ENCODE results near the gene PLCB1.

GRCh38 chr20:8518878-8519277 lies 386.8 kb downstream of the PLCB1 start:
- TF ChIP-seq POLR2A (IDR thresholded peaks at IDR 0.05; ENCODE audit: low read depth) (no peak), CTCF (IDR thresholded peaks at IDR 0.05) (no peak), POLR2AphosphoS5 (IDR thresholded peaks at IDR 0.05) (no peak), EP300 (IDR thresholded peaks at IDR 0.05) (no peak)

Data from esophagus muscularis mucosa (tissue), 4 donors.